SK-N-SH treated with all-trans-retinoic acid at 6 μM for 48 hours (cell line): ENCODE data around the gene NSMF.

ENCODE experiments used
- ATAC-seq: fragments of 200-7000 bp; cut with Tn5 transposase; 3 replicates; pipeline ENCODE4 v1.9.1; 2020; ENCODE audit warnings: mild to moderate bottlenecking, moderate library complexity
- ARNTL ChIP-seq: fragments of 450-650 bp; formaldehyde crosslinking; IDR thresholded peaks from 2 replicates; pipeline ENCODE4 v1.5.0; 2020; ENCODE audit warnings: low read depth, mild to moderate bottlenecking, moderate library complexity, borderline replicate concordance
- BACH2 ChIP-seq: fragments of 250-450 bp; sonication (Bioruptor Pico); IDR thresholded peaks from 2 replicates; pipeline ENCODE4 v1.9.0; 2021; ENCODE audit warnings: mild to moderate bottlenecking, borderline replicate concordance
- CREB5 ChIP-seq: fragments of 250-450 bp; sonication (Bioruptor Pico); IDR thresholded peaks from 2 replicates; pipeline ENCODE4 v1.5.1; 2020; ENCODE audit warnings: low read depth, mild to moderate bottlenecking, moderate library complexity
- CSDC2 ChIP-seq: fragments of 250-450 bp; sonication (Bioruptor Pico); IDR thresholded peaks from 2 replicates; pipeline ENCODE4 v1.5.0; 2020; ENCODE audit warnings: mild to moderate bottlenecking, moderate library complexity
- CSRNP3 ChIP-seq: fragments of 250-450 bp; sonication (Bioruptor Pico); IDR thresholded peaks from 2 replicates; pipeline ENCODE4 v1.5.1; 2021; ENCODE audit warnings: mild to moderate bottlenecking, moderate library complexity
- ESRRG ChIP-seq: fragments of 250-450 bp; sonication (Bioruptor Pico); IDR thresholded peaks from 2 replicates; pipeline ENCODE4 v1.6.1; 2021; ENCODE audit warnings: mild to moderate bottlenecking
- GLIS3 ChIP-seq: fragments of 250-450 bp; sonication (Bioruptor Pico); IDR thresholded peaks from 2 replicates; pipeline ENCODE4 v1.5.0; 2020; ENCODE audit warnings: mild to moderate bottlenecking, moderate library complexity
- ISL1 ChIP-seq: fragments of 250-450 bp; sonication (Bioruptor Pico); IDR thresholded peaks from 2 replicates; pipeline ENCODE4 v2.1.2; 2022; ENCODE audit warnings: mild to moderate bottlenecking, moderate library complexity
- PATZ1 ChIP-seq: fragments of 250-450 bp; sonication (Bioruptor Pico); IDR thresholded peaks from 2 replicates; pipeline ENCODE4 v1.8.0; 2020; ENCODE audit warnings: mild to moderate bottlenecking, moderate library complexity, borderline replicate concordance
- POU6F1 ChIP-seq: fragments of 250-450 bp; sonication (Bioruptor Pico); IDR thresholded peaks from 2 replicates; pipeline ENCODE4 v1.8.0; 2021; ENCODE audit warnings: low read depth, mild to moderate bottlenecking, moderate library complexity, borderline replicate concordance
- PPARA ChIP-seq: fragments of 250-450 bp; sonication (Bioruptor Pico); IDR thresholded peaks from 2 replicates; pipeline ENCODE4 v1.5.0; 2020; ENCODE audit warnings: mild to moderate bottlenecking, borderline replicate concordance
- SNAI2 ChIP-seq: fragments of 250-450 bp; sonication (Bioruptor Pico); IDR thresholded peaks from 2 replicates; pipeline ENCODE4 v1.5.0; 2020; ENCODE audit warnings: mild to moderate bottlenecking, moderate library complexity
- TOX ChIP-seq: fragments of 250-450 bp; sonication (Bioruptor Pico); IDR thresholded peaks from 2 replicates; pipeline ENCODE4 v1.8.0; 2021; ENCODE audit warnings: mild to moderate bottlenecking, moderate library complexity, borderline replicate concordance
- TSHZ2 ChIP-seq: fragments of 250-450 bp; sonication (Bioruptor Pico); IDR thresholded peaks from 2 replicates; pipeline ENCODE4 v1.5.0; 2020; ENCODE audit warnings: mild to moderate bottlenecking, moderate library complexity
- ZFP3 ChIP-seq: fragments of 250-450 bp; sonication (Bioruptor Pico); IDR thresholded peaks from 2 replicates; pipeline ENCODE4 v1.5.0; 2020; ENCODE audit warnings: mild to moderate bottlenecking, moderate library complexity
- ZFP30 ChIP-seq: fragments of 450-650 bp; formaldehyde crosslinking; IDR thresholded peaks from 2 replicates; pipeline ENCODE4 v1.5.0; 2022; ENCODE audit warnings: mild to moderate bottlenecking, moderate library complexity
- ZNF565 ChIP-seq: fragments of 450-650 bp; formaldehyde crosslinking; conservative IDR thresholded peaks from 2 replicates; pipeline ENCODE4 v1.5.0; 2020; ENCODE audit warnings: low read depth, mild to moderate bottlenecking, moderate library complexity
- ZNF70 ChIP-seq: fragments of 450-650 bp; formaldehyde crosslinking; IDR thresholded peaks from 2 replicates; pipeline ENCODE4 v1.5.0; 2020; ENCODE audit warnings: mild to moderate bottlenecking, moderate library complexity
- ZNF8 ChIP-seq: fragments of 450-650 bp; formaldehyde crosslinking; IDR thresholded peaks from 2 replicates; pipeline ENCODE4 v1.5.0; 2020; ENCODE audit warnings: mild to moderate bottlenecking, moderate library complexity

Gene NSMF

GRCh38 chr9:137435381-137435891 is 23.7 kb downstream of the NSMF start (continued):
- no peak for TF ChIP-seq CREB5
- TF ChIP-seq PPARA (CRISPR knock-in tag), result no peak
- TF ChIP-seq POU6F1 (CRISPR knock-in tag), result no peak
- no peak for TF ChIP-seq CSDC2 (CRISPR knock-in tag)
- TF ChIP-seq, all 23 proteins: peak for 0

- TF ChIP-seq TOX (CRISPR knock-in tag) (no peak), PATZ1 (CRISPR knock-in tag) (no peak), ISL1 (CRISPR knock-in tag) (no peak), ZFP3 (CRISPR knock-in tag) (no peak), ARNTL (CRISPR knock-in tag) (no peak), CSRNP3 (no peak), SNAI2 (CRISPR knock-in tag) (no peak), ZNF8 (CRISPR knock-in tag) (no peak), POU6F1 (CRISPR knock-in tag) (no peak), GLIS3 (CRISPR knock-in tag) (no peak), ZNF70 (CRISPR knock-in tag) (no peak), ESRRG (CRISPR knock-in tag) (no peak), ZFP30 (CRISPR knock-in tag) (no peak), ZNF565 (no peak), TSHZ2 (CRISPR knock-in tag) (no peak), PPARA (CRISPR knock-in tag) (no peak), BACH2 (CRISPR knock-in tag) (no peak)
- TF ChIP-seq, all 23 proteins: peak for 0
- no peak for ATAC-seq
These were observed 24.4 kb downstream of the NSMF start for GRCh38 chr9:137434498-137435380.
